HTERT RPE-1 (cell line): ENCODE measurements around the gene RMND1.
"Not testable (repeated sequence)": the region's sequence is repeated elsewhere in the genome, so short reads cannot be mapped to it uniquely, and the experiment has no call there.

ENCODE experiments used
- in situ Hi-C: fragments of 300-500 bp; cut with MboI; formaldehyde crosslinking; loops from 4 replicates; pipeline ENCODE4 v1.14.3; 2020; ENCODE audit warnings: low sequenced_read_pairs

Gene RMND1

GRCh38 chr6:151451950-151452749, at the start of gene RMND1:
Gene RMND1 (minus strand): TSS chr6:151452126. CDS start chr6:151445811, 6,315 bp downstream.
- in situ Hi-C loops, result no loop called here

GRCh38 chr6:151499551-151499950, 47.6 kb upstream of the RMND1 start:
- in situ Hi-C loops, result no loop called here

- in situ Hi-C loops, result no loop called here
Measured at GRCh38 chr6:151498327-151498726, 46.4 kb upstream of the RMND1 start.

GRCh38 chr6:151497905-151498304, 46.0 kb upstream of the RMND1 start:
- in situ Hi-C loops, result no loop called here

- in situ Hi-C loops, result no loop called here
Measured at GRCh38 chr6:151495380-151495779, 43.5 kb upstream of the RMND1 start.

- in situ Hi-C loops, result no loop called here
Measured at GRCh38 chr6:151494936-151495320, 43.0 kb upstream of the RMND1 start.

GRCh38 chr6:151494235-151494935, 42.5 kb upstream of the RMND1 start:
- in situ Hi-C loops, result no loop called here

GRCh38 chr6:151493804-151494234, 41.9 kb upstream of the RMND1 start, which contains the start of gene CCDC170:
Gene CCDC170 (plus strand): TSS chr6:151494017. CDS start chr6:151494129, 112 bp downstream.
- in situ Hi-C loops, result no loop called here

GRCh38 chr6:151493161-151493803, 41.4 kb upstream of the RMND1 start:
- in situ Hi-C loops, result no loop called here

GRCh38 chr6:151490996-151491395, 39.1 kb upstream of the RMND1 start:
- in situ Hi-C loops, result no loop called here

- in situ Hi-C loops, result no loop called here
Measured at GRCh38 chr6:151488226-151488625, 36.3 kb upstream of the RMND1 start.

- in situ Hi-C loops, result no loop called here
Measured at GRCh38 chr6:151483994-151484393, 32.1 kb upstream of the RMND1 start.

- in situ Hi-C loops, result no loop called here
Measured at GRCh38 chr6:151482290-151482689, 30.4 kb upstream of the RMND1 start.

- in situ Hi-C loops, result no loop called here
Measured at GRCh38 chr6:151481786-151482185, 29.9 kb upstream of the RMND1 start.

GRCh38 chr6:151478670-151479069, 26.7 kb upstream of the RMND1 start:
- in situ Hi-C loops, result no loop called here

GRCh38 chr6:151477726-151478125, 25.8 kb upstream of the RMND1 start:
- in situ Hi-C loops, result no loop called here

GRCh38 chr6:151475653-151476523, 24.0 kb upstream of the RMND1 start:
- in situ Hi-C loops, result no loop called here

GRCh38 chr6:151464702-151465101, 12.8 kb upstream of the RMND1 start:
- in situ Hi-C loops, result no loop called here

- in situ Hi-C loops, result no loop called here
Measured at GRCh38 chr6:151461673-151462072, 9.7 kb upstream of the RMND1 start.

GRCh38 chr6:151455751-151456398, 3.9 kb upstream of the RMND1 start:
- in situ Hi-C loops, result not testable (repeated sequence)
